GM23248 (cell line): Measurements from ENCODE around the gene RNF113B.

Experiments
- EZH2 ChIP-seq: fragments of 200-600 bp; sonication (generic); IDR thresholded peaks from 2 replicates; pipeline ENCODE4 v1.6.1; 2018; ENCODE audit warnings: antibody characterized with exemption, mild to moderate bottlenecking; ENCODE audit not compliant: insufficient read depth, poor library complexity, severe bottlenecking
- EZH2phosphoT487 ChIP-seq: fragments of 200-600 bp; sonication (generic); IDR thresholded peaks from 2 replicates; pipeline ENCODE4 v1.6.1; 2018; ENCODE audit warnings: antibody characterized with exemption, moderate library complexity, mild to moderate bottlenecking, low read depth; ENCODE audit not compliant: insufficient read depth

DNA sequence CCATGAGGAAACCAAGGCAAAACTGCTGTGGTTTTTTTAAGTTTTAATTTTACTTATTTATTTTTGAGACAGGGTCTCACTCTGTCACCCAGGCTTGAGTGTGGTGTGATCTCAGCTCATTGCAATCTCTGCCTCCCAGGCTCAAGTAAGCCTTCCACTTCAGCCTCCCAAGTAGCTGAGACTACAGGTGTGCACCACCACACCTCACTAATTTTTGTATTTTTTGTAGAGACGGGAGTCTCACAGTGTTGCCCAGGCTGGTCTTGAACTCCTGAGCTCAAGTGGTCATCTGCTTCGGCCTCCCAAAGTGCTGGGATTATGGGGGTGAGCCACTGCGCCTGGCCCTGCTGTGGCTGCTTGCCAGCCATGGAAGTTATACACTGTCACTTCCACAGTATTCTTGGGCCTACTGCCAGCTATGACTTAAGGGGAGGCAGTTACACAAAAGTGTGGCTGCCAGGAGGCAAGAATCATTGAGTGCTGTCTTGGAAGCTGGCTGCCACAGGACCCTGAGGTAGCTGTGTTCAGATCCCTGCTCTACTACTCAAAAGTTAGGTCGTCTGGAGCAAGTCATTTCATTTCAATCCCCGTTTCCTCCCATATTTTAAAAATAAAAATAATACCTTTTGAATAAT is 21.5 kb downstream of the RNF113B start:
- TF ChIP-seq EZH2 (no peak), EZH2phosphoT487 (no peak)
